Stimulated activated CD4-positive, alpha-beta T cell treated with anti-CD3 and anti-CD28 coated beads, Interleukin-1b, Interleukin-23, amount 100 ng/mL, for 24 hours (primary cell): ENCODE data around the gene USP17L13.
"Not testable (repeated sequence)": the region's sequence is repeated elsewhere in the genome, so short reads cannot be mapped to it uniquely, and the experiment has no call there.

Source experiments
- DNase-seq, 4 experiments: peaks; one replicate each; pipeline ENCODE4 v3.0.0-alpha.2; 2020; ENCODE audit warnings: low read depth in 4 of 4, low spot score in 1 of 4

The USP17L13 gene, protein sequence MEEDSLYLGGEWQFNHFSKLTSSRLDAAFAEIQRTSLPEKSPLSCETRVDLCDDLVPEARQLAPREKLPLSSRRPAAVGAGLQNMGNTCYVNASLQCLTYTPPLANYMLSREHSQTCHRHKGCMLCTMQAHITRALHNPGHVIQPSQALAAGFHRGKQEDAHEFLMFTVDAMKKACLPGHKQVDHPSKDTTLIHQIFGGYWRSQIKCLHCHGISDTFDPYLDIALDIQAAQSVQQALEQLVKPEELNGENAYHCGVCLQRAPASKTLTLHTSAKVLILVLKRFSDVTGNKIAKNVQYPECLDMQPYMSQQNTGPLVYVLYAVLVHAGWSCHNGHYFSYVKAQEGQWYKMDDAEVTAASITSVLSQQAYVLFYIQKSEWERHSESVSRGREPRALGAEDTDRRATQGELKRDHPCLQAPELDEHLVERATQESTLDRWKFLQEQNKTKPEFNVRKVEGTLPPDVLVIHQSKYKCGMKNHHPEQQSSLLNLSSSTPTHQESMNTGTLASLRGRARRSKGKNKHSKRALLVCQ

GRCh38 chr4:9224596-9224995, at the start of gene USP17L13:
TSS of gene USP17L13 (plus strand) at chr4:9224896. CDS start at chr4:9224896, 0 bp downstream.
- DNase-seq, result not testable (repeated sequence)

GRCh38 chr4:9210357-9210756, 14.3 kb upstream of the USP17L13 start, which contains the start of gene USP17L10:
TSS of gene USP17L10 (plus strand) at chr4:9210657. CDS start at chr4:9210657, 0 bp downstream.
- DNase-seq, result not testable (repeated sequence)

DNA sequence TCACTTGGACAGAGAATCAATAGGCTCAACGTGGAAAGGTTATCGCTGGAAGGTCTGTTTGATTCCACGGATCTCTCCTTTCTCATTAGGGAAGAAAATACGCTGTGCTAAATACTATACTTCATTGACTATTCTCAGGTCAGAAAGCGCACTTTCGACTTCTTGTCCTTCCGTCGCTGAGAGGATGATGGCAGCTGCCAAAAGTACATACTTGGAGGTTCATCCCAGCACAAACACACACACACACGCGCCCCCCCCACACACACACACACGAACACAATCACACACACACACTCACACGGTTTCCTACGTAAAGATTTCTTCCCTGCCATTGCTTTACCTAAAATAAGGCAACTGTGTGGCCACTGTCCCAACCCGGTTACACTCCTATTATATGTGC, 10.0 kb upstream of the USP17L13 start:
- not testable (repeated sequence) for DNase-seq

- DNase-seq, result not testable (repeated sequence)
These were observed 9.6 kb upstream of the USP17L13 start, which contains the start of gene USP17L11 for GRCh38 chr4:9215105-9215504. TSS of gene USP17L11 (plus strand) at chr4:9215405. CDS start at chr4:9215405, 0 bp downstream.

- not testable (repeated sequence) for DNase-seq
These were observed 4.8 kb upstream of the USP17L13 start, which contains the start of gene USP17L12 for GRCh38 chr4:9219852-9220251. TSS of gene USP17L12 (plus strand) at chr4:9220152. CDS start at chr4:9220152, 0 bp downstream.

GRCh38 chr4:9230249-9230648, 5.6 kb downstream of the USP17L13 start:
- DNase-seq, result not testable (repeated sequence)

DNA sequence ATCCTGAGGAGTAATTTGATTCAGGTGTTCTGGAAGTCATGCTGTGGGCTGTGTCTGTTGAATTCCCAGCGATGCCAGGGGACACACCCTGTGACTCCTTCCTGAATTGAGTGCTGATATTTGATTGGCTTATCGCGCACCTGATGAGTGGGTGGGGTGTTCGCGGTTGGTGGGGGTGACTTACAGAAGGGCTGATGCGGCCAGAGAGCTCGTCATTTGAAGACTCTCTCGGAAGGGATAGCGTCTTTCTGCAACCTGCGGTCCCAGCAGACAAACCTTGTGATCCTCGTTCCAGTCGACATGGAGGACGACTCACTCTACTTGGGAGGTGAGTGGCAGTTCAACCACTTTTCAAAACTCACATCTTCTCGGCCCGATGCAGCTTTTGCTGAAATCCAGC, 9.4 kb downstream of the USP17L13 start, which contains the start of gene USP17L15:
TSS of gene USP17L15 (plus strand) at position 301 of the 400 bp plus-strand sequence. CDS start at position 301, 0 bp downstream.
- not testable (repeated sequence) for DNase-seq

GRCh38 chr4:9238461-9238860, 13.8 kb downstream of the USP17L13 start:
- not testable (repeated sequence) for DNase-seq

DNA sequence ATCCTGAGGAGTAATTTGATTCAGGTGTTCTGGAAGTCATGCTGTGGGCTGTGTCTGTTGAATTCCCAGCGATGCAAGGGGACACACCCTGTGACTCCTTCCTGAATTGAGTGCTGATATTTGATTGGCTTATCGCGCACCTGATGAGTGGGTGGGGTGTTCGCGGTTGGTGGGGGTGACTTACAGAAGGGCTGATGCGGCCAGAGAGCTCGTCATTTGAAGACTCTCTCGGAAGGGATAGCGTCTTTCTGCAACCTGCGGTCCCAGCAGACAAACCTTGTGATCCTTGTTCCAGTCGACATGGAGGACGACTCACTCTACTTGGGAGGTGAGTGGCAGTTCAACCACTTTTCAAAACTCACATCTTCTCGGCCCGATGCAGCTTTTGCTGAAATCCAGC, 18.9 kb downstream of the USP17L13 start, which contains the start of gene USP17L17:
TSS of gene USP17L17 (plus strand) at position 301 of the 400 bp plus-strand sequence. CDS start at position 301, 0 bp downstream.
- not testable (repeated sequence) for DNase-seq

GRCh38 chr4:9247953-9248680, 23.4 kb downstream of the USP17L13 start, which contains the start of gene USP17L18:
TSS of gene USP17L18 (plus strand) at chr4:9248630. CDS start at chr4:9248630, 0 bp downstream.
- not testable (repeated sequence) for DNase-seq

DNA sequence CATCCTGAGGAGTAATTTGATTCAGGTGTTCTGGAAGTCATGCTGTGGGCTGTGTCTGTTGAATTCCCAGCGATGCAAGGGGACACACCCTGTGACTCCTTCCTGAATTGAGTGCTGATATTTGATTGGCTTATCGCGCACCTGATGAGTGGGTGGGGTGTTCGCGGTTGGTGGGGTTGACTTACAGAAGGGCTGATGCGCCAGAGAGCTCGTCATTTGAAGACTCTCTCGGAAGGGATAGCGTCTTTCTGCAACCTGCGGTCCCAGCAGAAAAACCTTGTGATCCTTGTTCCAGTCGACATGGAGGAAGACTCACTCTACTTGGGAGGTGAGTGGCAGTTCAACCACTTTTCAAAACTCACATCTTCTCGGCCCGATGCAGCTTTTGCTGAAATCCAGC, 28.4 kb downstream of the USP17L13 start, which contains the start of gene USP17L19:
TSS of gene USP17L19 (plus strand) at position 301 of the 400 bp plus-strand sequence. CDS start at position 301, 0 bp downstream.
- DNase-seq, result not testable (repeated sequence)

- not testable (repeated sequence) for DNase-seq
These were observed 33.1 kb downstream of the USP17L13 start, which contains the start of gene USP17L20 for GRCh38 chr4:9257824-9258223. TSS of gene USP17L20 (plus strand) at chr4:9258124. CDS start at chr4:9258124, 0 bp downstream.

DNA sequence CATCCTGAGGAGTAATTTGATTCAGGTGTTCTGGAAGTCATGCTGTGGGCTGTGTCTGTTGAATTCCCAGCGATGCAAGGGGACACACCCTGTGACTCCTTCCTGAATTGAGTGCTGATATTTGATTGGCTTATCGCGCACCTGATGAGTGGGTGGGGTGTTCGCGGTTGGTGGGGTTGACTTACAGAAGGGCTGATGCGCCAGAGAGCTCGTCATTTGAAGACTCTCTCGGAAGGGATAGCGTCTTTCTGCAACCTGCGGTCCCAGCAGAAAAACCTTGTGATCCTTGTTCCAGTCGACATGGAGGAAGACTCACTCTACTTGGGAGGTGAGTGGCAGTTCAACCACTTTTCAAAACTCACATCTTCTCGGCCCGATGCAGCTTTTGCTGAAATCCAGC, 37.9 kb downstream of the USP17L13 start, which contains the start of gene USP17L21:
TSS of gene USP17L21 (plus strand) at position 301 of the 400 bp plus-strand sequence. CDS start at position 301, 0 bp downstream.
- DNase-seq, result not testable (repeated sequence)

DNA sequence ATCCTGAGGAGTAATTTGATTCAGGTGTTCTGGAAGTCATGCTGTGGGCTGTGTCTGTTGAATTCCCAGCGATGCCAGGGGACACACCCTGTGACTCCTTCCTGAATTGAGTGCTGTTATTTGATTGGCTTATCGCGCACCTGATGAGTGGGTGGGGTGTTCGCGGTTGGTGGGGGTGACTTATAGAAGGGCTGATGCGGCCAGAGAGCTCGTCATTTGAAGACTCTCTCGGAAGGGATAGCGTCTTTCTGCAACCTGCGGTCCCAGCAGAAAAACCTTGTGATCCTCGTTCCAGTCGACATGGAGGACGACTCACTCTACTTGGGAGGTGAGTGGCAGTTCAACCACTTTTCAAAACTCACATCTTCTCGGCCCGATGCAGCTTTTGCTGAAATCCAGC, 42.6 kb downstream of the USP17L13 start, which contains the start of gene USP17L22:
TSS of gene USP17L22 (plus strand) at position 301 of the 400 bp plus-strand sequence. CDS start at position 301, 0 bp downstream.
- DNase-seq, result not testable (repeated sequence)

DNA sequence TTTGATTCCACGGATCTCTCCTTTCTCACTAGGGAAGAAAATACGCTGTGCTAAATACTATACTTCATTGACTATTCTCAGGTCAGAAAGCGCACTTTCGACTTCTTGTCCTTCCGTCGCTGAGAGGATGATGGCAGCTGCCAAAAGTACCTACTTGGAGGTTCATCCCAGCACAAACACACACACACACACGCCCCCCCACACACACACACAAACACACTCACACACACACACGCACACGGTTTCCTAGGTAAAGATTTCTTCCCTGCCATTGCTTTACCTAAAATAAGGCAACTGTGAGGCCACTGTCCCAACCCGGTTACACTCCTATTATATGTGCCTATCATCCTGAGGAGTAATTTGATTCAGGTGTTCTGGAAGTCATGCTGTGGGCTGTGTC, 47.0 kb downstream of the USP17L13 start:
- DNase-seq, result not testable (repeated sequence)
